Measurements from ENCODE around the gene PTPRO.

Gene PTPRO

DNA sequence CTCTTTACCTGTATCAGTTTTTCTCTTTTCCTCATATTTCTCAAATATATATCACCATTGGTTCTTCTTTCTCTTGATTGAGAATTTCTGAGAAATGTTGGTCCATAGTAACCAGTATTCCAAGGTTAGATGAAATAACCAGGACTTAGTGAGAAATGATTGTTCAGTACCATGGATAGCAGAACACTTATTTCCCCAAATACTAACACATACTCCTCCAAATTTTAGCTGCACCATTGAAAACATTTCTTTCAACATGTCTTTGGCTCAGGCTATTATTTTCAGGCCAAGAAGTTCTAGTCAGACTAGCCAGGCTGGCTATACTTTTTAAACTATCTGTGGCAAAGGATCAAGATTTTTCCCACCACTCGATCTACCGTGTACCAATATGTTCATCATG, 113.3 kb downstream of the PTPRO start:
- H3K4me1 ChIP-seq (ENCODE audit: control insufficient read depth in 1 of 2, insufficient read depth in 2 of 2, low read length in 2 of 2) = no peaks in the 10 kb centered on the region
- H3K27me3 ChIP-seq (ENCODE audit: control insufficient read depth in 1 of 2, insufficient read depth in 2 of 2, low read length in 2 of 2) = no peaks in the 10 kb centered on the region
- no peak overlapping the region for H3K9ac ChIP-seq (ENCODE audit: low read depth in 1 of 2, low read length in 2 of 2)
- H3K4me3 ChIP-seq (ENCODE audit: low read depth in 1 of 2, low read length in 2 of 2) = no peak overlapping the region
- H3K27ac ChIP-seq (ENCODE audit: low read depth, low read length) = no peak overlapping the region
- no peaks in the 10 kb centered on the region for H3K36me3 ChIP-seq (ENCODE audit: control insufficient read depth in 1 of 2, insufficient read depth in 2 of 2, low read length in 2 of 2)
- H3K9me3 ChIP-seq (ENCODE audit: control insufficient read depth in 1 of 2, low read length in 2 of 2) = no peaks in the 10 kb centered on the region

DNA sequence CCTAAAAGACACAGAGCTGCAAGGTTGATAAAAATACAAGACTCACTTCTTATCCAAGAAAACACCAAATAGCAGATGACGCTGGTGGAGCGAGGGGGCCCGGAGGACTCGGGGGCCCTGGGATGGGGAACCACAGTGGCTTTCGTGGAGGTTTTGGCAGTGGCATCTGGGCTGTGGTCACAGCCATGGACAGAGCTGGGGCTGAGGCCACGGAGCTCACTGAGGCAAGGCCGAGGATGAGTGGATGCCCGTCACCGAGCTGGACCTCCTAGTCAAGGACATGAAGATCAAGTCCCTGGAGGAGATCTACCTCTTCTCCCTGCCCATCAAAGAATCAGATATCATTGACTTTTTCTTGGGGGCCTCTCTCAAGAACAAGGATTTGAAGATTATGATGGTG, 117.2 kb downstream of the PTPRO start:
- Histone ChIP-seq H3K9ac (ENCODE audit: low read depth in 1 of 2, low read length in 2 of 2) (no peak overlapping the region), H3K4me1 (ENCODE audit: control insufficient read depth in 1 of 2, insufficient read depth in 2 of 2, low read length in 2 of 2) (no peaks in the 10 kb centered on the region), H3K27me3 (ENCODE audit: control insufficient read depth in 1 of 2, insufficient read depth in 2 of 2, low read length in 2 of 2) (no peaks in the 10 kb centered on the region), H3K9me3 (ENCODE audit: control insufficient read depth in 1 of 2, low read length in 2 of 2) (no peaks in the 10 kb centered on the region), H3K27ac (ENCODE audit: low read depth, low read length) (no peak overlapping the region), H3K36me3 (ENCODE audit: control insufficient read depth in 1 of 2, insufficient read depth in 2 of 2, low read length in 2 of 2) (no peaks in the 10 kb centered on the region), H3K4me3 (ENCODE audit: low read depth in 1 of 2, low read length in 2 of 2) (no peak overlapping the region)

DNA sequence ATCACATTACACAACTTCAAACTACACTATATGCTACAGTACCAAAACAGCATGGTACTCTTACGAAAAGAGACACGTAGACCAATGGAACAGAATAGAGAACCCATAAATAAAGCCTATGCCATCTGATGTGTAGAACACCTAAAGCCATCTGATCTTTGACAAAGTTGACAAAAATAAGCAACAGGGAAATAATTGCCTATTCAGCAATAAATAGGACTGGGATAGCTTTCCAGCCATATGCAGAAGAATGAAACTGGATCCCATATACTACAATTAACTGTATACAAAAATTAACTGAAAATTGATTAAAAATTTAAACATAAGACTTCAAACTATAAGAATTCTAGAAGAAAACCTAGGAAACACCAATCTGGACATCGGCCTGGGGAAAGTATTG, 120.7 kb downstream of the PTPRO start:
- H3K9me3 ChIP-seq (ENCODE audit: control insufficient read depth in 1 of 2, low read length in 2 of 2) = no peaks in the 10 kb centered on the region
- no peak overlapping the region for H3K9ac ChIP-seq (ENCODE audit: low read depth in 1 of 2, low read length in 2 of 2)
- no peaks in the 10 kb centered on the region for H3K36me3 ChIP-seq (ENCODE audit: control insufficient read depth in 1 of 2, insufficient read depth in 2 of 2, low read length in 2 of 2)
- no peaks in the 10 kb centered on the region for H3K4me1 ChIP-seq (ENCODE audit: control insufficient read depth in 1 of 2, insufficient read depth in 2 of 2, low read length in 2 of 2)
- H3K4me3 ChIP-seq (ENCODE audit: low read depth in 1 of 2, low read length in 2 of 2) = no peak overlapping the region
- H3K27ac ChIP-seq (ENCODE audit: low read depth, low read length) = no peak overlapping the region
- no peaks in the 10 kb centered on the region for H3K27me3 ChIP-seq (ENCODE audit: control insufficient read depth in 1 of 2, insufficient read depth in 2 of 2, low read length in 2 of 2)

DNA sequence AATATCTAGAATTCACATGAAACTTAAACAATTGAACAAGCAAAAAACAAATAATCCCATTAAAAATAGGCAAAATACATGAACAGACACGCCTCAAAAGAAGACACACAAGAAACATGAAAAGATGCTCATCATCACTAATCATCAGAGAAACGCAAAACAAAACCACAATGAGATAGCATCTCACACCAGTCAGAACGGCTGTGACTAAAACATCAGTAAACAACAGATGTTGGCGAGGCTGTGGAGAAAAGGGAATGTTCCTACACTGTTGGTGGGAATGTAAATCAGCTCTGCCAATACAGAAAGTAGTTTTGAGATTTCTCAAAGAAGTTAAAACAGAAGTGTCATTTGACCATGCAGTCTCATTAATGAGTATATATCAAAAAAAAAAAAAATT, 121.3 kb downstream of the PTPRO start:
- H3K36me3 ChIP-seq (ENCODE audit: control insufficient read depth in 1 of 2, insufficient read depth in 2 of 2, low read length in 2 of 2) = no peaks in the 10 kb centered on the region
- no peak overlapping the region for H3K4me3 ChIP-seq (ENCODE audit: low read depth in 1 of 2, low read length in 2 of 2)
- no peak overlapping the region for H3K27ac ChIP-seq (ENCODE audit: low read depth, low read length)
- H3K4me1 ChIP-seq (ENCODE audit: control insufficient read depth in 1 of 2, insufficient read depth in 2 of 2, low read length in 2 of 2) = no peaks in the 10 kb centered on the region
- H3K27me3 ChIP-seq (ENCODE audit: control insufficient read depth in 1 of 2, insufficient read depth in 2 of 2, low read length in 2 of 2) = no peaks in the 10 kb centered on the region
- H3K9me3 ChIP-seq (ENCODE audit: control insufficient read depth in 1 of 2, low read length in 2 of 2) = no peaks in the 10 kb centered on the region
- no peak overlapping the region for H3K9ac ChIP-seq (ENCODE audit: low read depth in 1 of 2, low read length in 2 of 2)

DNA sequence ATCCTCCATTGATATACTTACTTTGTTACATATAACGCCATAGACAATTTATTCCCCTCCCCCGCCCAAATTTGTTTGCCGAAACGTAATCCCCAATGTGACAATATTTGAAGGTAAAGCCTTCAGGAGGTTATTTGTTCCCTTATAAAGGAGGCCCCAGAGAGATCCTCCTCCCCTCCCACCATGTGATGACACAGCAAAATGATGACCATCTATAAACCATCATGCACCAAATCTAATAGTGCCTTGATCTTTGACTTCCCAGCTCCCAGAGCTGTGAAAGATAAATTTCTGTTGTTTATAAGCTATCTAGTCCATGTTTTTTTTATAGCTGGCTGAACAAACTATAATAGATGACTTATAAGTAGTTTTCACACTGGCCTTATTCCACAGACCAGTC, 122.2 kb downstream of the PTPRO start:
- Histone ChIP-seq H3K4me3 (ENCODE audit: low read depth in 1 of 2, low read length in 2 of 2) (no peak overlapping the region), H3K9ac (ENCODE audit: low read depth in 1 of 2, low read length in 2 of 2) (no peak overlapping the region), H3K9me3 (ENCODE audit: control insufficient read depth in 1 of 2, low read length in 2 of 2) (no peaks in the 10 kb centered on the region), H3K36me3 (ENCODE audit: control insufficient read depth in 1 of 2, insufficient read depth in 2 of 2, low read length in 2 of 2) (no peaks in the 10 kb centered on the region), H3K27ac (ENCODE audit: low read depth, low read length) (no peak overlapping the region), H3K4me1 (ENCODE audit: control insufficient read depth in 1 of 2, insufficient read depth in 2 of 2, low read length in 2 of 2) (no peaks in the 10 kb centered on the region), H3K27me3 (ENCODE audit: control insufficient read depth in 1 of 2, insufficient read depth in 2 of 2, low read length in 2 of 2) (no peaks in the 10 kb centered on the region)

DNA sequence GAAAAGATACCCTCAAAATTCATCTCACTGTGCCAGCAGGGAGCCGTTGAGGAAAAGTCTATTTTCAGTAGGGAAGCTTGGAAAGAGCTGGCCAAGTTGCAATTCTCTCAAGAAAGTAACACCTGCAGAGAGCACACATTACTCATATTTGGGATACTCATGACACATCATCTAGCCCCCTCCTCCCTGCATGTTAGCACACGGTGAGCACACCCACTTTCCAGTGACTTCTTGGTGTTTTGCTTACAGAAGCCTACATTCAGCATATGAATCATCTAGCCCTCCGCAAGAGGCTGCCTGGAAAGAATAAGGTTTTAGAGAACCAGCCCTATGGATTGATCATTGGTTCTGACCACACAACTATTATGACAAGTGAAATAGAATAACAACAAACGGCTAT, 124.5 kb downstream of the PTPRO start:
- Histone ChIP-seq H3K4me1 (ENCODE audit: control insufficient read depth in 1 of 2, insufficient read depth in 2 of 2, low read length in 2 of 2) (no peaks in the 10 kb centered on the region), H3K36me3 (ENCODE audit: control insufficient read depth in 1 of 2, insufficient read depth in 2 of 2, low read length in 2 of 2) (no peaks in the 10 kb centered on the region), H3K9ac (ENCODE audit: low read depth in 1 of 2, low read length in 2 of 2) (no peak overlapping the region), H3K27ac (ENCODE audit: low read depth, low read length) (no peak overlapping the region), H3K9me3 (ENCODE audit: control insufficient read depth in 1 of 2, low read length in 2 of 2) (no peaks in the 10 kb centered on the region), H3K4me3 (ENCODE audit: low read depth in 1 of 2, low read length in 2 of 2) (no peak overlapping the region), H3K27me3 (ENCODE audit: control insufficient read depth in 1 of 2, insufficient read depth in 2 of 2, low read length in 2 of 2) (no peaks in the 10 kb centered on the region)

DNA sequence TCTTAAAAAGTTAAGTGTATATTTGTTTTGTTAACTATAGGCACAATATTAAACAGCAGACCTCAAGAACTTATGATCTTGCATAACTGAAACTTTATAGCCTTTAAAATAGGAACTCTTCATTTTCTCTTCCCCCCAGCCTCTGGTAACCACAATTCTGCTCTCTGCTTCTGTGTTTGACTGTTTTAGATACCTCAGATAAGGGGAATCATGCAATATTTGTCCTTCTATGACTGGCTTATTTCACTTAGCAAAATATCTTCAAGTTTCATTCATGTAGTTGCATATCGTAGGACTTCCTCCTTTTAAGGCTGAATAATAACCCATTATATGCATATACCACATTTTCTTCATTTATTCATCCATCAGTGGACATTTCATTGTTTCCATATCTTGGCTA, 131.3 kb downstream of the PTPRO start:
- H3K27ac ChIP-seq (ENCODE audit: low read depth, low read length) = no peak overlapping the region
- no peaks in the 10 kb centered on the region for H3K27me3 ChIP-seq (ENCODE audit: control insufficient read depth in 1 of 2, insufficient read depth in 2 of 2, low read length in 2 of 2)
- H3K9ac ChIP-seq (ENCODE audit: low read depth in 1 of 2, low read length in 2 of 2) = no peak overlapping the region
- H3K4me1 ChIP-seq (ENCODE audit: control insufficient read depth in 1 of 2, insufficient read depth in 2 of 2, low read length in 2 of 2) = no peaks in the 10 kb centered on the region
- no peaks in the 10 kb centered on the region for H3K36me3 ChIP-seq (ENCODE audit: control insufficient read depth in 1 of 2, insufficient read depth in 2 of 2, low read length in 2 of 2)
- peaks cover 0 to 7% of the 10 kb centered on the region in 2 donors for H3K9me3 ChIP-seq (ENCODE audit: control insufficient read depth in 1 of 2, low read length in 2 of 2)
- H3K4me3 ChIP-seq (ENCODE audit: low read depth in 1 of 2, low read length in 2 of 2) = no peak overlapping the region

DNA sequence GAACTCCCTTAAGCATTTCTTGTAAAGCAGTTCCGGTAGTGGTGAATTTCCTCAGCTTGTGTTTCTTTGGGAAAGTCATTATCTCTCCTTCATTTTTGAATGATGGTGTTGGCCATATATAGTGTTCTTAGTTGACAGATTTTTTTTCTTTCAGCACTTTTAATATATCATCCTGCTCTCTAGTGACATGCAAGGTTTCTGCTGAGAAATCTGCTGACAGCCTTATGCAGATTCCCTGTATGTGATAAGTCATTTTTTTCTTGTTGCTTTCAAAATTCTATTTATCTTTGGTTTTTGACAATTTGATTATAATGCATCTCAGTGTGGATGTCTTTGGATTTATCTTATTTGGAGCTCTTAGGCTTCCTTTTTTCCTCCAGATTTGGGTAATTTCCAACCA, 135.7 kb downstream of the PTPRO start:
- no peaks in the 10 kb centered on the region for H3K4me1 ChIP-seq (ENCODE audit: control insufficient read depth in 1 of 2, insufficient read depth in 2 of 2, low read length in 2 of 2)
- H3K36me3 ChIP-seq (ENCODE audit: control insufficient read depth in 1 of 2, insufficient read depth in 2 of 2, low read length in 2 of 2) = no peaks in the 10 kb centered on the region
- H3K9me3 ChIP-seq (ENCODE audit: control insufficient read depth in 1 of 2, low read length in 2 of 2) = peaks cover 0 to 10% of the 10 kb centered on the region in 2 donors
- H3K4me3 ChIP-seq (ENCODE audit: low read depth in 1 of 2, low read length in 2 of 2) = no peak overlapping the region
- H3K9ac ChIP-seq (ENCODE audit: low read depth in 1 of 2, low read length in 2 of 2) = no peak overlapping the region
- H3K27ac ChIP-seq (ENCODE audit: low read depth, low read length) = no peak overlapping the region
- H3K27me3 ChIP-seq (ENCODE audit: control insufficient read depth in 1 of 2, insufficient read depth in 2 of 2, low read length in 2 of 2) = no peaks in the 10 kb centered on the region

DNA sequence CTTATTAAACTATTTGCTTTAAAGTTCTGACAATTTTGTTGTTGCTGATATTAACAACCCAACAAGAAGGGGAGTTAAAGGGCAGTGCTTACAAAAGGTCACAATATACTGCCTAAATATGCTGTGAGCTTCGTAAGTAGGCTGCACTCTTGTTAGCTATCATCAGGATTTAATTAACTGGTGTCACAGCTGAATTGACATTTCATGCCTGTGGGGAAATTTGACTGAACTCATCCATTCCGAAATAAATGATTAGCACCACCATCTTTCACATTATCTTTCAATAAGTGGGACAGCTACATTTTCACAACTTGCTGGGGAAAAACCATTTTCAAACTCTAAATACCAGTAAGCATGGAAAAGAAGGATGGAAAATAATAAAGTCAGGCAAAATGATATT, 146.6 kb downstream of the PTPRO start:
- H3K4me3 ChIP-seq (ENCODE audit: low read depth in 1 of 2, low read length in 2 of 2) = no peak overlapping the region
- no peaks in the 10 kb centered on the region for H3K4me1 ChIP-seq (ENCODE audit: control insufficient read depth in 1 of 2, insufficient read depth in 2 of 2, low read length in 2 of 2)
- H3K36me3 ChIP-seq (ENCODE audit: control insufficient read depth in 1 of 2, insufficient read depth in 2 of 2, low read length in 2 of 2) = no peaks in the 10 kb centered on the region
- peaks cover 0 to 4% of the 10 kb centered on the region in 2 donors for H3K27me3 ChIP-seq (ENCODE audit: control insufficient read depth in 1 of 2, insufficient read depth in 2 of 2, low read length in 2 of 2)
- no peaks in the 10 kb centered on the region for H3K9me3 ChIP-seq (ENCODE audit: control insufficient read depth in 1 of 2, low read length in 2 of 2)
- H3K9ac ChIP-seq (ENCODE audit: low read depth in 1 of 2, low read length in 2 of 2) = no peak overlapping the region
- H3K27ac ChIP-seq (ENCODE audit: low read depth, low read length) = no peak overlapping the region

DNA sequence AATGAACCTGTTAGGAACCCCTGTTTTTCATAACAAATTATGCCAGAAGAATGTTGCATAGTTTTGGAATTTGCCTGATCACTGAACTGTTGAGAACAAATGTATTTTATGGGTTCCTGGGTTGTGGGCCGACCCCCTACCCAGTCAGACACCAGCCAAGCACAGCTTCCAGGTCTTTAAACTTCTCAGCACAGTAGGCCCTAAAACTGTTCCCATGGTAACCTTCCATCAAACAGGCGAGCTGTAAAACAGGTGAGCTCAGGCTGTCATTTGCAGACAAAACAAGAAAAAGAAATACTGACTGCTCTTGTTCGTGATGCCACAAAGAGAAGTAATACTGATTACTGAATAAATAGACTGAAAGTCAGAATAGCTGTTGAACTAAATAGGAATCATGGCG, 147.0 kb downstream of the PTPRO start:
- Histone ChIP-seq H3K36me3 (ENCODE audit: control insufficient read depth in 1 of 2, insufficient read depth in 2 of 2, low read length in 2 of 2) (no peaks in the 10 kb centered on the region), H3K27ac (ENCODE audit: low read depth, low read length) (no peak overlapping the region), H3K4me3 (ENCODE audit: low read depth in 1 of 2, low read length in 2 of 2) (no peak overlapping the region), H3K9me3 (ENCODE audit: control insufficient read depth in 1 of 2, low read length in 2 of 2) (no peaks in the 10 kb centered on the region), H3K27me3 (ENCODE audit: control insufficient read depth in 1 of 2, insufficient read depth in 2 of 2, low read length in 2 of 2) (peaks cover 0 to 4% of the 10 kb centered on the region in 2 donors), H3K9ac (ENCODE audit: low read depth in 1 of 2, low read length in 2 of 2) (no peak overlapping the region), H3K4me1 (ENCODE audit: control insufficient read depth in 1 of 2, insufficient read depth in 2 of 2, low read length in 2 of 2) (no peaks in the 10 kb centered on the region)

DNA sequence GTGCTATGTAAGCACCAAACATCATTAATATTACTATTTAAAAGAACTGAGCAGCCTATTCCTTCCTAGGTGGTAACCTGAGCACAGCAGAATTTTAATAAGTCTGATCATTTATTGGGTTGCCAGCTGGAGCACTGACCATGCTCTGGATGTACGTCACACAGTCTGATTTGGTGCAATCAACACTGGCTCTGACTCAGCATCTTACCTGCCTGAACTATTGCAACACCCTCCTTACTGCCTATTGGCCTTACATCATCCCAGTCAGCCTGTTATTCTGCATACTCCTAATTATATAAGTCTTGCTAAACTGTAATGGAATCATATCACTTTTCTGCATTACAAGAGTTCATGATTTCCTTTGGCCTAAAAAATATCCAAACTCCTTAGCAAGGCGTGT, 149.7 kb downstream of the PTPRO start:
- no peaks in the 10 kb centered on the region for H3K4me1 ChIP-seq (ENCODE audit: control insufficient read depth in 1 of 2, insufficient read depth in 2 of 2, low read length in 2 of 2)
- H3K27ac ChIP-seq (ENCODE audit: low read depth, low read length) = no peak overlapping the region
- H3K4me3 ChIP-seq (ENCODE audit: low read depth in 1 of 2, low read length in 2 of 2) = no peak overlapping the region
- no peaks in the 10 kb centered on the region for H3K36me3 ChIP-seq (ENCODE audit: control insufficient read depth in 1 of 2, insufficient read depth in 2 of 2, low read length in 2 of 2)
- no peaks in the 10 kb centered on the region for H3K27me3 ChIP-seq (ENCODE audit: control insufficient read depth in 1 of 2, insufficient read depth in 2 of 2, low read length in 2 of 2)
- no peak overlapping the region for H3K9ac ChIP-seq (ENCODE audit: low read depth in 1 of 2, low read length in 2 of 2)
- no peaks in the 10 kb centered on the region for H3K9me3 ChIP-seq (ENCODE audit: control insufficient read depth in 1 of 2, low read length in 2 of 2)

Measured in duodenal mucosa (tissue), 2 donors.